Measurements from ENCODE around the gene SOX21.
"Not testable (repeated sequence)": the region's sequence is repeated elsewhere in the genome, so short reads cannot be mapped to it uniquely, and the experiment has no call there.

SOX21 gene

DNA sequence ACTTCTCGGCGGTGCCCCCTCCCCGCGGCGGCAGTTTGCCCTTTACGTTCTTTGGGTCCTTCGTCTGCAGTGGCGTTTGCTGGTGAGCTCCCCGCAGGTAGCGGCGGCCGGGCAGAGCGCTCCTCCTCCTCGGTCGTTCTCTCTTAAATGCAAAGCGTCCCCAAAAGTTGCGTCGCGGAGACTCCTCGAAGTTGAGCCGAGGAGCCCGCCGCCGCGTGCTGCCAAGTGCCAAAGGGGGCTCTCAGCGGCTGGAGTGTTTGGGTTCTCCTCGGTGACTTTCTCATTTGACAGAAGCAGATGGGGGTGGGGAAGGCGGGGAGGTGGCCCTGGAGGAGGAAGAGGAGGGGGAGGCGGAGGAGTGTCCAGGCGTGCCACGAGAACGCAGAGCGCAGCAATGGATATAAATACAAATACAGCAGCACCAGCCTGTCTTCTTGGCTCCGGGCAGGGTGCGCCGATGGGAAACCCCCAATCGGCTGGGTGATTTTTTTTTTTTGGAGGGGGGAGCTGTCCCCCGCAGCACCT is at the start of gene SOX21:
SOX21 (minus strand) TSS at position 259 of the 525 bp plus-strand sequence. CDS start 496 bp downstream, outside the sequence.
- Histone ChIP-seq H3K9me3 (ENCODE audit: low read depth, low read length) (no peaks in the 10 kb centered on the region), H3K36me3 (ENCODE audit: insufficient read depth, low read length) (no peaks in the 10 kb centered on the region), H3K9ac (ENCODE audit: insufficient read length) (no peak within 1 kb of the TSS), H3K27ac (no peak within 1 kb of the TSS), H3K4me3 (peak within 1 kb of the TSS; percentile 84)
- TF ChIP-seq POLR2AphosphoS5 (IDR thresholded peaks at IDR 0.05; ENCODE audit: borderline replicate concordance, low read depth, low read length), result no peak
- no peak for DNase-seq (ENCODE audit: low read depth, low spot score)

DNA sequence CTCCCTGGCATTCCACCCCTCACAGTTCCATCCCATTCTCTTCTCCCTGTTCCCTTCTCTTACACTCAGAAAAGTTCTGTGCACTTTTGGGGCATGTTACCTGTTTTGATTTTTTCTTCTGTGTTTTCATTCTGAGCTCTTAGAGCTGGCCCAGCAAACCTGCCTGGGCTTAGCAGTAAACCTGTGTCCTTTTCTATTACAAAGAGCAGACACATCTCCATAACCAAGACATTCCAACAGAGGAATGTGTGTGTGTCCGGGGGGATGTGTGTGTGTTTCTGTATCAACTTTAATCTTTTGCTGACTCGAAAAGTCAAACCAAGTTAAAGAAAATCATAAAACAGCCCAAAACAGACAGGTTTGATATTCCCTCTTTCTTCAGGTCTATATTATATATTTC is 49.1 kb upstream of the SOX21 start:
- Histone ChIP-seq H3K4me3 (no peak overlapping the region), H3K36me3 (ENCODE audit: insufficient read depth, low read length) (no peaks in the 10 kb centered on the region), H3K9ac (ENCODE audit: insufficient read length) (no peak overlapping the region), H3K27ac (no peak overlapping the region), H3K9me3 (ENCODE audit: low read depth, low read length) (no peaks in the 10 kb centered on the region)
- TF ChIP-seq FOXP2 (optimal IDR thresholded peaks at IDR 0.05; ENCODE audit: control extremely low read depth, extremely low read length, insufficient read depth) (no peak), EZH2 (IDR thresholded peaks at IDR 0.05) (no peak), POLR2AphosphoS5 (IDR thresholded peaks at IDR 0.05; ENCODE audit: borderline replicate concordance, low read depth, low read length) (no peak)
- DNase-seq (ENCODE audit: low read depth, low spot score), result no peak

DNA sequence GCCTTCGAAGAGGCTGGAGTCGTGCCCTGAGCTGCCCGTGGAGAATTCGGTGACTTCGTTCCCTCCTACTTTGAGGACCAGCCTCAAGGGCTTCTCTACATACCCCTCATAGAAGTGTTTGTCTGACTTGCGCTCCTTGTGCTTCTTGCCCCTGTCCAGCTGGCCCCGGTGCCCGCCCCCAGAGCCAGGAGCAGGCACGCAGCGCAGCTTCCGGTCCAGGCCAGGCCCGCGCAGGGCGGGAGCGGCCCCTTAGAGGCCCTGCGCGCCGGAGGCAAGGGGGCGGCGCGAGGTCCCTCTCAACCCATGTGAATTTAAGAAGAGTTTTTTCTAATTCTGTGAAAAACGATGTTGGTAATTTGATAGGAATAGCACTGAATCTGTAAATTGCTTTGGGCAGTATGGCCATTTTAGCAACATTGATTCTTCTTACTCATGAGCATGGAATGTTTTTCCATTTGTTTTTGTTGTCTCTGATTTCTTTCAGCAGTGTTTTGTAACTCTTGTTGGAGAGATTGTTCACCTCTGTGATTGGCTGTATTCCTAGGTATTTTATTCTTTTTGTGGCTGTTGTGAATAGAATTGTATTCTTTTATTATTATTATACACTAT is 46.9 kb upstream of the SOX21 start:
- no peak for TF ChIP-seq POLR2AphosphoS5 (IDR thresholded peaks at IDR 0.05; ENCODE audit: borderline replicate concordance, low read depth, low read length)
- no peak for TF ChIP-seq EZH2 (IDR thresholded peaks at IDR 0.05)
- TF ChIP-seq FOXP2 (optimal IDR thresholded peaks at IDR 0.05; ENCODE audit: control extremely low read depth, extremely low read length, insufficient read depth), result no peak
- DNase-seq (ENCODE audit: low read depth, low spot score), result no peak
- H3K27ac ChIP-seq, result no peak overlapping the region
- H3K9me3 ChIP-seq (ENCODE audit: low read depth, low read length), result no peaks in the 10 kb centered on the region
- no peaks in the 10 kb centered on the region for H3K36me3 ChIP-seq (ENCODE audit: insufficient read depth, low read length)
- H3K9ac ChIP-seq (ENCODE audit: insufficient read length), result no peak overlapping the region
- no peak overlapping the region for H3K4me3 ChIP-seq

DNA sequence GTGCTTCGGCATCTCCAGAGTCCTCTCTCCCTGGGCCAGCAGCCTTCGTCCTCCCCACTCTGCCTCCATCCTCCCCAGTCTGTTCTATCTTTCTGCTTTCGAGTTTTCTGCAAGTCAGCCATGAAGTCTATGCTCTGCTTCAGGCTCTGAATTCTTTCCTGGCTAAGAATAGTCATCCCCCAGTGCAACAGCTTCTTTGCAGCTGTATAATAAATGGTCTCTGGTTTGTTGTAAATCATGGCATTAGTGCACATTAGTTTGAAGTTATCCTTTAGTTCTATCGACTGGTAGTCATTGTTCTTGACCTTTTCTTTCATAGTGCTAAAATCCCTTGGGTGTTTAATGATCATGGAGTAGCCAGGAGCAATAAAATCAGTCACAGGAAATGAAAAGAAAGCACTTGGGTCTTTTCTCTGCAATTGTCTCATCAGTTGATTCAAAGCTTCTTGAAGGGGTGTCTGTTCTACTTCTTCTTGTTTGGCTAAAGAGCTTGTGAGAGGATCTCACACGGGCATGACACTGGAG is 46.2 kb upstream of the SOX21 start:
- Histone ChIP-seq H3K4me3 (no peak overlapping the region), H3K27ac (no peak overlapping the region), H3K36me3 (ENCODE audit: insufficient read depth, low read length) (no peaks in the 10 kb centered on the region), H3K9ac (ENCODE audit: insufficient read length) (no peak overlapping the region), H3K9me3 (ENCODE audit: low read depth, low read length) (no peaks in the 10 kb centered on the region)
- TF ChIP-seq FOXP2 (optimal IDR thresholded peaks at IDR 0.05; ENCODE audit: control extremely low read depth, extremely low read length, insufficient read depth) (no peak), EZH2 (IDR thresholded peaks at IDR 0.05) (no peak), POLR2AphosphoS5 (IDR thresholded peaks at IDR 0.05; ENCODE audit: borderline replicate concordance, low read depth, low read length) (no peak)
- no peak for DNase-seq (ENCODE audit: low read depth, low spot score)

DNA sequence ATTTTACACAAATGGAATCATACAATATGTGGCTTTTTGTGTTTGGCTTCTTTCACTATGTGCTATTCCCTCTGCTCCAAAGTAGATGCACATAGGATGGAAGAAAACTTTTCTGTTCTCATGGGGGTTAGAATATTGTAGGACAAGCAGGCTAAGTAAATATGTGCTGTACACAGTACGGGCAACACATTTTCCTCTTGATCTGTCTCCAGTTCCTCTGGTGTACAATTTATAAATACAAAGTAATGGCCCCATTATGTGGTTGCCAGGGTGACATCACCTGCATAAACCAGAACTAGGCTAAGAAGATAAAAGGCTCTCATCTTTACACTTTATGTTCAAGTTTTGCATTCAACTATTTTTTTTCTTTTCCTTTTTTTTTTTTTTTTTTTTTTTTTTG is 41.0 kb upstream of the SOX21 start:
- DNase-seq (ENCODE audit: low read depth, low spot score), result no peak
- Histone ChIP-seq H3K9me3 (ENCODE audit: low read depth, low read length) (no peaks in the 10 kb centered on the region), H3K9ac (ENCODE audit: insufficient read length) (no peak overlapping the region), H3K27ac (no peak overlapping the region), H3K36me3 (ENCODE audit: insufficient read depth, low read length) (no peaks in the 10 kb centered on the region), H3K4me3 (no peak overlapping the region)
- TF ChIP-seq POLR2AphosphoS5 (IDR thresholded peaks at IDR 0.05; ENCODE audit: borderline replicate concordance, low read depth, low read length), result no peak
- no peak for TF ChIP-seq EZH2 (IDR thresholded peaks at IDR 0.05)
- no peak for TF ChIP-seq FOXP2 (optimal IDR thresholded peaks at IDR 0.05; ENCODE audit: control extremely low read depth, extremely low read length, insufficient read depth)

DNA sequence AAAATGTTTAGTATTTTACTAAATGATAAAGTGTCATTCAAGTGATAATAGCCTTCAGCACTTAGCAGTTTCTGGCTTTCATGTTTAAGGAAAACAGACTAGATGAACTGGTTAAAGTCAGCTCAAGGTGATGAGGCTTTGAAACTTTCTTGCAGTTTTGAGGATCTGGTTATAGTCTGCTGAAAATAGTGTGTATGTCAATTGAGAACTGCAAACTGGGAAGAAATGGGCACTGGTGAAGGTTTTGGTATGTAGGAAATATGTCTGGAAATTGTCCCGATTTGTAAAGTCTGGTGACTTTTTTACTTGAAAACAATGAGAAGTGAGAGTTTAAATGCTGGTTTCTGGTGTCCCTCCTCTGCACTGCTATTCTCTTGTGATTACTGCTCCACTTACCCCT is 36.8 kb upstream of the SOX21 start:
- no peak overlapping the region for H3K9ac ChIP-seq (ENCODE audit: insufficient read length)
- no peaks in the 10 kb centered on the region for H3K9me3 ChIP-seq (ENCODE audit: low read depth, low read length)
- no peak overlapping the region for H3K4me3 ChIP-seq
- no peak for DNase-seq (ENCODE audit: low read depth, low spot score)
- TF ChIP-seq POLR2AphosphoS5 (IDR thresholded peaks at IDR 0.05; ENCODE audit: borderline replicate concordance, low read depth, low read length) (no peak), FOXP2 (optimal IDR thresholded peaks at IDR 0.05; ENCODE audit: control extremely low read depth, extremely low read length, insufficient read depth) (no peak), EZH2 (IDR thresholded peaks at IDR 0.05) (no peak)
- no peaks in the 10 kb centered on the region for H3K36me3 ChIP-seq (ENCODE audit: insufficient read depth, low read length)
- no peak overlapping the region for H3K27ac ChIP-seq

DNA sequence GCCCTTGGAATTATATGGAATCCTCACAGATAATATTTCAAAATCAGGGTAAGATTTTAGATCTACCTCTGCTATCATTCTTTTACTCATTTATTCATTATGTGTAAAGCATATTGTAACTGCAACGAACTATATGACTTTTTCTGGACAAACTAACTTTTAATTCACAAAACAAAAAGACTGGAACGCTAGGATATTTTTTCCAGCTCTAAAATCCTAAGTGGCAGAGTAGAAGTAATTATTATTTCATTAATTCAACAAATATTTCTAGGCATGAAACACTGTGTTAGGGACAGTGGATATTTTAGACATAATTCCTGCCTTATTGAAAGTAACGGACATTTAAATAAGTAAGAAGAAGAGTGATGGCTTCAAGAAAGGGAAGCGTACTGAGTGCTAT is 26.9 kb upstream of the SOX21 start:
- DNase-seq (ENCODE audit: low read depth, low spot score), result no peak
- Histone ChIP-seq H3K4me3 (no peak overlapping the region), H3K9ac (ENCODE audit: insufficient read length) (no peak overlapping the region), H3K36me3 (ENCODE audit: insufficient read depth, low read length) (no peaks in the 10 kb centered on the region), H3K9me3 (ENCODE audit: low read depth, low read length) (no peaks in the 10 kb centered on the region), H3K27ac (no peak overlapping the region)
- TF ChIP-seq EZH2 (IDR thresholded peaks at IDR 0.05), result no peak
- no peak for TF ChIP-seq POLR2AphosphoS5 (IDR thresholded peaks at IDR 0.05; ENCODE audit: borderline replicate concordance, low read depth, low read length)
- no peak for TF ChIP-seq FOXP2 (optimal IDR thresholded peaks at IDR 0.05; ENCODE audit: control extremely low read depth, extremely low read length, insufficient read depth)

DNA sequence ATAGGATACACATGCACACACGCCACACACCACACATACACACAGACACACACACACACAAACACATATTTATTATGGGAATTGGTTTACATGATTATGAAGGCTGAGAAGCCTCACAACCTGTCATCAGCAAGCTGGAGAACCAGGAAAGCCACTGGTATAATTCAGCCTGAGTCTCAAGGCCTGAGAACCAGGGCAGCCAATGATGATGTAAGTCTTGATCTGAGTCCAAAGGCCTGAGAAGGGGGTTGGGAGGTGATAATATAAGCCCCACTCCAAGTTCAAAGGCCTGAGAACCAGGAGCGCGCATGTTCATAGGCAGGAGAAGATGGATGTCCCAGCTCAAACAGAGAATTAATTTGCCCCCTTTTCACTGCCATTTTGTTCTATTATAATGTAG is 18.7 kb upstream of the SOX21 start:
- TF ChIP-seq EZH2 (IDR thresholded peaks at IDR 0.05), result no peak
- no peak for TF ChIP-seq FOXP2 (optimal IDR thresholded peaks at IDR 0.05; ENCODE audit: control extremely low read depth, extremely low read length, insufficient read depth)
- TF ChIP-seq POLR2AphosphoS5 (IDR thresholded peaks at IDR 0.05; ENCODE audit: borderline replicate concordance, low read depth, low read length), result no peak
- no peak overlapping the region for H3K9ac ChIP-seq (ENCODE audit: insufficient read length)
- H3K36me3 ChIP-seq (ENCODE audit: insufficient read depth, low read length), result no peaks in the 10 kb centered on the region
- no peaks in the 10 kb centered on the region for H3K9me3 ChIP-seq (ENCODE audit: low read depth, low read length)
- H3K4me3 ChIP-seq, result no peak overlapping the region
- no peak overlapping the region for H3K27ac ChIP-seq
- DNase-seq (ENCODE audit: low read depth, low spot score), result no peak

DNA sequence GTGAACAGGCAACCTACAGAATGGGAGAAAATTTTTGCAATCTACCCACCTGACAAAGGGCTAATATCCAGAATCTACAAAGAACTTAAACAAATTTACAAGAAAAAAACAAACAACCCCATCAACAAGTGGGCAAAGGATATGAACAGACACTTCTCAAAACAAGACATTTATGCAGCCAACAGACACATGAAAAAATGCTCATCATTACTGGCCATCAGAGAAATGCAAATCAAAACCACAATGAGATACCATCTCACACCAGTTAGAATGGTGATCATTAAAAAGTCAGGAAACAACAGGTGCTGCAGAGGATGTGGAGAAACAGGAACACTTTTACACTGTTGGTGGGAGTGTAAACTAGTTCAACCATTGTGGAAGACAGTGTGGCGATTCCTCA is 17.6 kb upstream of the SOX21 start:
- not testable (repeated sequence) for H3K36me3 ChIP-seq (ENCODE audit: insufficient read depth, low read length); H3K9me3 ChIP-seq (ENCODE audit: low read depth, low read length); DNase-seq (ENCODE audit: low read depth, low spot score); H3K4me3 ChIP-seq; H3K27ac ChIP-seq; H3K9ac ChIP-seq (ENCODE audit: insufficient read length)
